Posterior vena cava (tissue), 2 donors: ENCODE measurements around the gene DTD1. TPM values are rescaled to one million over a fixed set of nuclear protein-coding genes. Genes with fewer than 3 reads are reported as not detected.

Experiments
- DNase-seq: peaks from one replicate; pipeline ENCODE4 v3.0.0-alpha.2; 2020; ENCODE audit warnings: low spot score
- intact Hi-C, 2 donors: fragments of 100-400 bp; cut with DNase I; formaldehyde crosslinking; loops; one replicate each; pipeline versions ENCODE4 v1.14.1 to v1.14.2; 2022 to 2023
- total RNA-seq, 2 donors: library from RNA; stranded (reverse); fragmentation: NEBNext Ultra II Directional; extraction: Animal tissue kit (Norgen Biotek cat#: 25700); gene quantifications; one replicate each; pipeline ENCODE4 v1.2.1, GENCODE V29; 2021
- donor health status: DM: yes; HTN: yes; CAD: no.
- donor health status: DM: yes; HTN: yes; CAD: no.

The DTD1 gene
- total RNA-seq, 2 donors from 2014 or later = 21.5 to 23.6 TPM

GRCh38 chr20:18811904-18812303 is 224.1 kb downstream of the DTD1 start:
- no peak for DNase-seq
- intact Hi-C loops = no loop called here

- no peak for DNase-seq
- intact Hi-C loops = no loop called here
Observed at GRCh38 chr20:18813483-18813882, 225.6 kb downstream of the DTD1 start, which contains the start of gene SCP2D1. Gene SCP2D1 (plus strand): TSS chr20:18813783. CDS start chr20:18813816, 33 bp downstream.

- intact Hi-C loops = no loop called here
- DNase-seq = no peak
Observed at GRCh38 chr20:18815194-18815942, 227.5 kb downstream of the DTD1 start.

Other genes with a start within 250 kb of the DTD1 start
- gene DZANK1, start 121.0 kb upstream of the DTD1 start, total RNA-seq = 1 to 10 TPM; 1.7 to 1.9 TPM
- gene POLR3F, start 120.7 kb upstream of the DTD1 start, total RNA-seq = 10 to 100 TPM in 1 of 2 donors, 1 to 10 TPM in 1; 9.2 to 10.3 TPM
- 10 to 100 TPM; 15.0 to 17.3 TPM for gene RBBP9, start 90.8 kb upstream of the DTD1 start, total RNA-seq
- gene SEC23B, start 80.1 kb upstream of the DTD1 start, total RNA-seq = 10 to 100 TPM; 31.2 to 32.3 TPM
- 10 to 100 TPM; 52.9 to 55.4 TPM for gene SMIM26, start 20.6 kb upstream of the DTD1 start, total RNA-seq
- not detected for gene SCP2D1, start 225.7 kb downstream of the DTD1 start, total RNA-seq